ENCODE measurements around the gene SH2D7.

- TF ChIP-seq EZH2phosphoT487 (IDR thresholded peaks at IDR 0.05; ENCODE audit: borderline replicate concordance, low read depth): no peak
- no peak for TF ChIP-seq CHD2 (IDR thresholded peaks at IDR 0.05; ENCODE audit: low read length, partially characterized antibody)
- TF ChIP-seq NFIC (IDR thresholded peaks at IDR 0.05; ENCODE audit: borderline replicate concordance): no peak
- TF ChIP-seq NRF1 (IDR thresholded peaks at IDR 0.05; ENCODE audit: low read depth, low read length): no peak
Measured at GRCh38 chr15:78054518-78054917, 37.8 kb upstream of the SH2D7 start.

Data from SK-N-SH (cell line).